ENCODE data around the gene LCN2.

- TF ChIP-seq CTCF (IDR thresholded peaks at IDR 0.05; ENCODE audit: insufficient read depth, low read length, poor library complexity, severe bottlenecking) (peak; percentile 93), EZH2phosphoT487 (conservative IDR thresholded peaks at IDR 0.05; ENCODE audit: low read length) (no peak)
Measured at GRCh38 chr9:128191406-128192046, 42.3 kb downstream of the LCN2 start, which contains the start of gene CIZ1.
